ENCODE data around the gene HOXB1.

HOXB1 gene

GRCh38 chr17:48553826-48554225 lies 23.0 kb upstream of the HOXB1 start:
- DNase-seq, result no peak

- DNase-seq, result no peak
Measured at GRCh38 chr17:48553190-48553547, 22.4 kb upstream of the HOXB1 start.

DNA sequence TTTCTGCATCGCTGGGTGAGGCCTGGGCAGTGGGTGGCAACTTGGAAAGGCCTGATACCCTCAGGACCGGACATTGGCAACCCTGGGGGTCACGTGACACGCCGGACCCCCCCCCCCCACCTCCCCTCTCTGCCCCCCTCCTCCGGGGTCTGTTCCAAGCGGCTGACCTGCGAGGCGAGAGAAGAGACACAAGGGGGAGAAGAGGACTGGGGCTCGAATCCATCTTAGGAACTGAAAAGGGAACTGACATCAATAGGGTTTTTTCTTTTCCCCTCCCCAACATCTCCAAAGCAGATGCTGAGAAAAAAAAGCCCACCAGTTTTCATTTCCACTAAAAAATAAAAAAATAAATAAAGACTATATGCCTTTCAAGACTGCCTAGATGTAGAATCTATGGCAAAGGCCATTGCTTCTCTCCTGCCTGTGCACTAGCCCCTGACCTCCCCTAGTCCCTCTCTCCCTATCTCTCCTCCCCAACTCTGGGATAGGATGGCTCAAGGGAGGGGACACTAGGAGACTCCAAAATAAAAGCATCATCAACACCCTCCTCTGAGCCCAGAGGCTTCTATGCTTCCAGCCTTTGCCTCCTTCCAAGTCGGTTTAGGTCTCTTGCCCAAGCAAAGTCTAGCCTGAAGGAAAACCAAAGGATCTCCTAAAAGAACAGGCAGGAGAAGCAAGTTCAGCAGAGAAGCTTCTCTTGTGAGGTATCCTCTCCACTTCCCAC lies 21.8 kb upstream of the HOXB1 start:
- no peak for DNase-seq

DNA sequence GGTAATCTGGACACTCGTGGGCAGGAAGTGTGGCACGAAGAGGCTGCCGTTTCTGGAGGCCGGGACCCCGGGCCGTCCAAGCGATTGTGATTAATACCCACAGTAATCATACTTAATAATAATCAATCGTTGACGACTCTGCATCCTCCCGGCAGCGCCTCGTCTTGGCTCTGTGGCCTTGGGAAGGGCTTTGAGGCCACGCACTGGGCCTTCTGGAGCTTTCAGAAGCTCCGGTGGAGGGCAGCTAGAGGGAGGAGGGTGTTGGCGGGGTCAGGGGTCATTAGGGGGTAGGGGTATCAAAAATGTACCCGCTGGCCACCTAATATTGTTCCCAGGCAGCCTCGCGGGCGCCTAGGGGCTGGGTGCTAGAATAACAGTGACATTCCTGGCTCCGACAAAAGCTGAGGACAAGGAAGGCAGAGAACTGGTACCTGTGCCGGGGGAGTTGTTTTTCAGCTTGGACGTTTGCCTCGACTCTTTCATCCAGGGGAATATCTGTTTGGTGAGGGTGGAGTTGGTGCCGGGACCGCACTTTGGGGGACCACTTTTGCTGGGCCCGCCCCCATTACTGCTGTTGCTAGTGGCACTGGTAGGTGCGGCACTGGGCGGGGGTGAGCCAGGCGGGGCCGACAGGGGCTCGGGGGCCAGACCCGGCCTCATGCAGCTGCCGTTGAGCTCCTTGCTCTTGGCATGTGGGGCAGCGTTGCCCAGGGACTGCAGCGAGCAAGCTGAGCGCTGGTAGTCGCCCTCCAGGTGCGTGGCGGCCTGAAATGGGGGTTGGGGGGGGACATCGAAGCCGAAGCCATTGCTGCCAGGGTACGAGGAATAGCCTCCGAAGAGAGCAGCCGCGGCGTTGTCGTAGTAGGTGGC lies 21.0 kb upstream of the HOXB1 start:
- DNase-seq, result no peak

GRCh38 chr17:48551214-48551555 lies 20.4 kb upstream of the HOXB1 start:
- DNase-seq, result no peak

DNA sequence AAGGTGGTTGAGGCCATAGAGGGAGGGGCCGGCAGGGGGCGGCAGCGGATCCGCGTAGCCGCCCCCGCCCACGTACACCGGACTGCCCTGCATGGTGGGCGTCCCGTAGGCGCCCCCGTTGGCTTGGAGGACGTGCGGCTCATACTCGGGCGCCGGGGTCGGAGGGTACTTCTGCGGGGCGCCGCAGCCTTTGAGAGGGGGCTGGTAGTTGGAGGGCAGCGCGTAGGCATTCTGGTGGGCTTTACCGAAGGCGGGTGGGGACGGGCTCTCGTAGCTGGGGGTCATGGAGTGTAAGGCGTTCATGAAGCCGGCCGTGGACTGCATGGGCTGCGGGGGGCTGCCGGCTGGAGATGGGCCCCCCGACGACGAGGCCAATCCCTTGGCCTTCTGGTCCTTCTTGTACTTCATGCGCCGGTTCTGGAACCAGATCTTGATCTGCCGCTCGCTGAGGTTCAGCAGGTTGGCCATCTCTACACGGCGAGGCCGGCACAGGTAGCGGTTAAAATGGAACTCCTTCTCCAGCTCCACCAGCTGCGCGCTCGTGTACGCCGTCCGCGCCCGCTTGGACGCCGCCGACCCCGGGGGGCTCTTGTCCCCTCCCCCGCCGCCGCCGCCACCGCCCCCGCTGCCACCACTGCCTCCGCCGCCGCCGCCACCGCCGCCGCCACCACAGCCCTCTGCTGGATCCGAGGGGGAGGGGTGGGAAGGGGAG lies 19.8 kb upstream of the HOXB1 start:
- no peak for DNase-seq

- no peak for DNase-seq
Measured at GRCh38 chr17:48549914-48550501, 19.2 kb upstream of the HOXB1 start.

- DNase-seq, result no peak
Measured at GRCh38 chr17:48549281-48549630, 18.4 kb upstream of the HOXB1 start.

DNA sequence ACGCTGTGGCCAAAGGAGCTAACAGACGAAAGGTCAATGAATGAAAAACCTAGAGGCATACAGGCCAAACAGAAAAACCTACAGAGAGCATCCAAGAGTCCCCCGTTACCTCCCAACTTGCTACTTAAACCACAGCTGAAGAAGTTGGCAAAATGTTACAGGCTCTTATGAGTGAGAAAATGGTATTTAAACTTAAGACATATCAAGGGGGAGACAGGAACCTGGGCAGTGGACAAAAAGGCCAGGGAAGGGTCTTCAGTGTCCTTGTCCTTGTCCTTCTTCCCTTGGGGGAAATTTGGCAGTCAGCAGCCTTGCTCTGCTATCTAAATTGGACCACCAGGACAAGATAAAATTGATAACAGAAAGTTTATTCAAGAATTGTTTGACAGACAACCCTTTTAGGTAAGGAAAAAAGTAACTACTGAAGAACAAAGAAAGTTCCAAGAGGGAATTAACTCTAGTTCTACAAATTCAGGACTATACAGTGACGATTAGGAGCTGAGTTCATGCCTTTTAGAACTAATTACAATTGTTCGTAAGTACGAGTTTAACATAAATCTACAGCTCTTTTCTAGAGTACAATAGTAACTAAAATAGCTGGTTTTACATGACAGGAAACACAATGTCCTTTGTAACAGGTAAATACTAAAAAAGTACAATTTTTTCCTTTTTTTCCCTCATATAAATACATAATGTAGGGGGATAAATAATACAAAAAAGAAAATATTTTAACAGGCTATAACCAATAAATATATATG lies 17.9 kb upstream of the HOXB1 start:
- no peak for DNase-seq

- peak; percentile 57 for DNase-seq
Measured at GRCh38 chr17:48547808-48548522, 17.2 kb upstream of the HOXB1 start.

DNA sequence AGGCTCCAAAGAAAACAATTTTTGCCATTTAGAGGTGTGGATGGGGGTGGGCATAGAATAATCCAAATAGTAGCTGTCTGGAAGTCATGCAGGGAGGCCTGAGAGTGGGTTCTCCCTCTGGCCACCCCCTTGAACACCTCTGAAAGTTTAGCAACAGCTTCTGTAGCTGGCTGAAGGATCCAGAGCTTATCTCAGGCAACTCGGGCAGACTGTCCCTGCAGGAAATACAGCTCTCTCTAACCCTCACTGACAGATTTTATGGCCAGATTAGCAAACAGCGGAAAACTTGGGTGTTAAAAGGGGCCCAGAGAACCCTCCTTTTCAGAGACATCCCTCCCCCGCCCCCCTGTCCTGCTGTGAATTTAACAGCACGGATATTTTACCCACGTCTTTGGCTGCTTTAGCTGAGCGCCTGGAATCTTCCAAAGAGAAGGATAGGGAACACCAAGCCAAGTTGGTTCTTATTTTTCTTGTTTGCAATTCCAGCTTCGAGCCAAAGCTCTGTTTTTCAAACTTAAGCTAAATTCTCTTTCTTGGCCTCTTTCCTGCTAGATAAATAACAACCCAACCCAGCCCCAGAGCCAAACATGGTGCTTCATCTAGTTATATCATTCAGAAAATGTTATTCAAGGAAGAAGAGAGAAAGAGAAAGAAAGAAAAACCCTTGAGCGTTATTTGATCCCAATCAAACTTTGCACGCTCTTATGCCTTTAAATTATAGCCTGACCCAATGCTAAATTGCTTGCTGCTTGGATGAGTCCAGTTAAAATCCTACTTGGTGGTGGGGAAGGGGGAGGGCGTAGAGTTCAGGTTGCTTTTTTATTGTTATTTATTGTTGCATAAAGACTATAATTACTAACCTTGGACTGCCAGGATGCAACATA lies 16.4 kb upstream of the HOXB1 start:
- DNase-seq, result no peak

GRCh38 chr17:48546137-48546923 lies 15.5 kb upstream of the HOXB1 start:
- no peak for DNase-seq

GRCh38 chr17:48545539-48545938 lies 14.7 kb upstream of the HOXB1 start:
- DNase-seq, result no peak

- no peak for DNase-seq
Measured at GRCh38 chr17:48545022-48545375, 14.2 kb upstream of the HOXB1 start, which contains the start of gene HOXB2. TSS of gene HOXB2 (minus strand) at chr17:48545109. CDS start at chr17:48544911, 198 bp downstream.

DNA sequence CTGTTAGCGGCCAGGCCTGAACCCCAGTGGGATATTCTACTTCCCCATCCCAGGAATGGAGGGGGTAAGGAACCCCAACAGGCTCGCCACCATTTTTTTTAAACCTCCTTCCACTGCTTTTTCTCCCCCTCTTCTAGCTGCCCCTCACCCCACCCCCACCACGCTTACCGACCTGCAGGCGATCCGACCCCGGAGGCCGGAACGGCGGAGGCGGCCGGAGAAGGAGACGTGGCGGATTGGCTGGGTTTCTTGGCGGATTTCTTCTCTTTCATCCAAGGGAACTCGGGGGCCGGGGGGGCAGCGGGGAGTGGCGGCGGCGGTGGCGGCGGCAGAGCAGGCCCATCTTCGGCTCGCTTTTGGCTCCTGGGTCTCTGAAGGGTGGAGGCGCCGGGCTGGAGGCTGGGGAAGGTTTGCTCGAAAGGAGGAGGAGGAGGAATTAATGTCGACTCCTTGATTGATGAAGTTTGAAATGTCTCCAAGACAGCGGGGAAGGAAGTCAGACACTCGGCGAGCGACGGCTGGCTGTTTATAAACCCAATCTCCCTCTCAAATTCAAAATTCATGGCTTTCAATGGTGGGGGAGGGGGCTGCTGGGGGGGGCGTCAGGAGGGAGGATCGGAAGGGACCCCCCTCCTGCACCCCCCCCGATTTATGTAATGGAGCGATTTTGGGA lies 13.7 kb upstream of the HOXB1 start:
- DNase-seq, result peak; percentile 46

- DNase-seq, result no peak
Measured at GRCh38 chr17:48543854-48544348, 13.1 kb upstream of the HOXB1 start.

DNA sequence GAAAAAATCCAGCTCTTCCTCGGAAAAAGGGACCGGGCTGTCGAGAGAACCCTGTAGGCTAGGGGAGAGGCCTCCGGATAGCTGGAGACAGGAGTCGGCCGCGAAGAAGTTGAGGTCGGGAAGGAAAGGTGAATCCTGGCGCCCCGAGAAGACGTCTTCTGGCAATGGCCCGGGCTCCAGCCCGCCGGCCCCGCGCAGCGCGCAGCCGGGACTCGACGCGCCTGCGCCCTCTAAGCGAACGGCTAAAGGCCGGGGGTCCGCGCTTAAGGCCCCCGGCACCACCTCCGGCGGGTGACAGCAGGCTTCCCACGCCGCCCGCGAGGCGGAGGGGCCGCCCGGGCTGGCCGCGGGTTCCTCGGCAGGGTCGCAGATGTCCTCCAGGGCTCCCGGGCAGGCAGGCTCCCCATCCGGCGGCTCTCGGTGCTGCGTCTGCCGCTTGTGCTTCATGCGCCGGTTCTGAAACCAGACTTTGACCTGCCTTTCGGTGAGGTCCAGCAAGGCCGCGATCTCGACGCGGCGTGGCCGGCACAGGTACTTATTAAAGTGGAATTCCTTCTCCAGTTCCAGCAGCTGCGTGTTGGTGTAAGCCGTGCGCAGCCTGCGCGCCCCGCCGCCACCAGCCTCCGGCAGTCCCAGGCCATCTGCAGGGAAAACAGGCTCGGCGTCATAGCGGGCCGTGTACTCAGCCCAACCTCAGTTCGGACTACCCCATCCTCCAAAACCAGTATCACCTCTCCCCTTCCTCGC lies 12.5 kb upstream of the HOXB1 start:
- peak; percentile 72 for DNase-seq

- no peak for DNase-seq
Measured at GRCh38 chr17:48542698-48543106, 11.9 kb upstream of the HOXB1 start.

All from CD4-positive, alpha-beta T cell treated with Interleukin-12 subunit alpha and Interleukin-12 subunit beta, for 1 hour (primary cell).